ENCODE measurements around the gene SLC16A7. TPM values are rescaled to one million over a fixed set of nuclear protein-coding genes. Genes with fewer than 3 reads are reported as not detected.

Gene SLC16A7
- 38.5 TPM for total RNA-seq
- polyA plus RNA-seq, result 10 to 100 TPM; 20.8 to 25.4 (median 22.9) TPM

GRCh38 chr12:59595883-59596540, at the start of gene SLC16A7:
SLC16A7 (plus strand) TSS chr12:59596029; CDS start chr12:59704802, 108,773 bp downstream.
- no peaks in the 10 kb centered on the region for H3K9me3 ChIP-seq (ENCODE audit: control insufficient read depth in 2 of 2, low read length in 2 of 2)
- Mint-ChIP-seq H3K4me1 (peaks cover 33 to 60% (median 42%) of the 10 kb centered on the region in 4 donors), H3K27ac (peak within 1 kb of the TSS; percentile 98 to 99 (median 99)), H3K4me3 (peak within 1 kb of the TSS; percentile 92 to 99 (median 94)), H3K9me3 (no peaks in the 10 kb centered on the region), H3K36me3 (peaks cover 3% of the 10 kb centered on the region), H3K27me3 (peaks cover 4% of the 10 kb centered on the region)
- H3K27me3 ChIP-seq (ENCODE audit: control insufficient read depth, insufficient read depth, low read length), result no peaks in the 10 kb centered on the region
- peak within 1 kb of the TSS; percentile 87 for H3K27ac ChIP-seq (ENCODE audit: insufficient read depth, low read length, poor library complexity, severe bottlenecking)
- ATAC-seq (ENCODE audit: low read depth in 2 of 2) (peak; percentile 57 to 58), DNase-seq (peak; percentile 74 to 93 (median 81))
- H3K4me3 ChIP-seq (ENCODE audit: low read depth, low read length), result peak within 1 kb of the TSS; percentile 94
- no peaks in the 10 kb centered on the region for H3K36me3 ChIP-seq (ENCODE audit: control insufficient read depth, insufficient read depth, low read length)
- H3K4me1 ChIP-seq (ENCODE audit: control insufficient read depth, insufficient read depth, low read length, poor library complexity, severe bottlenecking), result peaks cover 26% of the 10 kb centered on the region

- no peaks in the 10 kb centered on the region for H3K36me3 Mint-ChIP-seq
- Histone ChIP-seq H3K27me3 (ENCODE audit: control insufficient read depth, insufficient read depth, low read length) (no peaks in the 10 kb centered on the region), H3K27ac (ENCODE audit: insufficient read depth, low read length, poor library complexity, severe bottlenecking) (no peak overlapping the region), H3K36me3 (ENCODE audit: control insufficient read depth, insufficient read depth, low read length) (no peaks in the 10 kb centered on the region), H3K9me3 (ENCODE audit: control insufficient read depth in 2 of 2, low read length in 2 of 2) (no peaks in the 10 kb centered on the region), H3K4me3 (ENCODE audit: low read depth, low read length) (no peak overlapping the region), H3K4me1 (ENCODE audit: control insufficient read depth, insufficient read depth, low read length, poor library complexity, severe bottlenecking) (no peaks in the 10 kb centered on the region)
- DNase-seq (peak in 1 of 3 donors; percentile 15), ATAC-seq (ENCODE audit: low read depth in 2 of 2) (no peak)
- no peak overlapping the region for H3K27ac Mint-ChIP-seq
- H3K9me3 Mint-ChIP-seq, result no peaks in the 10 kb centered on the region
- no peak overlapping the region for H3K4me3 Mint-ChIP-seq
- no peaks in the 10 kb centered on the region for H3K27me3 Mint-ChIP-seq
- peaks cover 0 to 7% (median 1%) of the 10 kb centered on the region in 4 donors for H3K4me1 Mint-ChIP-seq
Measured at GRCh38 chr12:59548930-59549329, 46.9 kb upstream of the SLC16A7 start.

- Histone ChIP-seq H3K27ac (ENCODE audit: insufficient read depth, low read length, poor library complexity, severe bottlenecking) (no peak overlapping the region), H3K4me1 (ENCODE audit: control insufficient read depth, insufficient read depth, low read length, poor library complexity, severe bottlenecking) (no peaks in the 10 kb centered on the region), H3K27me3 (ENCODE audit: control insufficient read depth, insufficient read depth, low read length) (no peaks in the 10 kb centered on the region), H3K4me3 (ENCODE audit: low read depth, low read length) (no peak overlapping the region), H3K36me3 (ENCODE audit: control insufficient read depth, insufficient read depth, low read length) (no peaks in the 10 kb centered on the region), H3K9me3 (ENCODE audit: control insufficient read depth in 2 of 2, low read length in 2 of 2) (no peaks in the 10 kb centered on the region)
- Mint-ChIP-seq H3K27ac (no peak overlapping the region), H3K36me3 (no peaks in the 10 kb centered on the region), H3K4me3 (no peak overlapping the region), H3K9me3 (peaks cover 0 to 3% (median 0%) of the 10 kb centered on the region in 7 donors), H3K27me3 (no peaks in the 10 kb centered on the region), H3K4me1 (no peaks in the 10 kb centered on the region)
- no peak for DNase-seq
- ATAC-seq (ENCODE audit: low read depth in 2 of 2), result no peak
Measured at GRCh38 chr12:59559696-59560095, 36.1 kb upstream of the SLC16A7 start.

GRCh38 chr12:59570145-59570544, 25.7 kb upstream of the SLC16A7 start:
- DNase-seq (no peak), ATAC-seq (ENCODE audit: low read depth in 2 of 2) (no peak)
- no peaks in the 10 kb centered on the region for H3K4me1 ChIP-seq (ENCODE audit: control insufficient read depth, insufficient read depth, low read length, poor library complexity, severe bottlenecking)
- Mint-ChIP-seq H3K9me3 (peaks cover 0 to 3% (median 0%) of the 10 kb centered on the region in 7 donors), H3K36me3 (no peaks in the 10 kb centered on the region), H3K27ac (no peak overlapping the region), H3K27me3 (peaks cover 10% of the 10 kb centered on the region), H3K4me1 (peaks cover 0 to 4% (median 2%) of the 10 kb centered on the region in 4 donors), H3K4me3 (no peak overlapping the region)
- no peak overlapping the region for H3K27ac ChIP-seq (ENCODE audit: insufficient read depth, low read length, poor library complexity, severe bottlenecking)
- H3K9me3 ChIP-seq (ENCODE audit: control insufficient read depth in 2 of 2, low read length in 2 of 2), result no peaks in the 10 kb centered on the region
- H3K36me3 ChIP-seq (ENCODE audit: control insufficient read depth, insufficient read depth, low read length), result no peaks in the 10 kb centered on the region
- H3K27me3 ChIP-seq (ENCODE audit: control insufficient read depth, insufficient read depth, low read length), result peaks cover 3% of the 10 kb centered on the region
- no peak overlapping the region for H3K4me3 ChIP-seq (ENCODE audit: low read depth, low read length)

GRCh38 chr12:59574406-59574805, 21.4 kb upstream of the SLC16A7 start:
- H3K36me3 Mint-ChIP-seq, result no peaks in the 10 kb centered on the region
- no peak overlapping the region for H3K27ac Mint-ChIP-seq
- Histone ChIP-seq H3K27me3 (ENCODE audit: control insufficient read depth, insufficient read depth, low read length) (no peaks in the 10 kb centered on the region), H3K9me3 (ENCODE audit: control insufficient read depth in 2 of 2, low read length in 2 of 2) (no peaks in the 10 kb centered on the region), H3K4me1 (ENCODE audit: control insufficient read depth, insufficient read depth, low read length, poor library complexity, severe bottlenecking) (peaks cover 16% of the 10 kb centered on the region), H3K27ac (ENCODE audit: insufficient read depth, low read length, poor library complexity, severe bottlenecking) (no peak overlapping the region), H3K36me3 (ENCODE audit: control insufficient read depth, insufficient read depth, low read length) (no peaks in the 10 kb centered on the region), H3K4me3 (ENCODE audit: low read depth, low read length) (no peak overlapping the region)
- ATAC-seq (ENCODE audit: low read depth in 2 of 2), result no peak
- H3K4me1 Mint-ChIP-seq, result peaks cover 17 to 33% (median 26%) of the 10 kb centered on the region in 4 donors
- peak in 1 of 3 donors; percentile 14 for DNase-seq
- H3K9me3 Mint-ChIP-seq, result peaks cover 0 to 3% (median 0%) of the 10 kb centered on the region in 7 donors
- peaks cover 11% of the 10 kb centered on the region for H3K27me3 Mint-ChIP-seq
- no peak overlapping the region for H3K4me3 Mint-ChIP-seq

- no peak overlapping the region for H3K4me3 Mint-ChIP-seq
- no peaks in the 10 kb centered on the region for H3K36me3 Mint-ChIP-seq
- H3K27me3 Mint-ChIP-seq, result peaks cover 17% of the 10 kb centered on the region
- Histone ChIP-seq H3K9me3 (ENCODE audit: control insufficient read depth in 2 of 2, low read length in 2 of 2) (no peaks in the 10 kb centered on the region), H3K4me1 (ENCODE audit: control insufficient read depth, insufficient read depth, low read length, poor library complexity, severe bottlenecking) (peaks cover 16% of the 10 kb centered on the region), H3K4me3 (ENCODE audit: low read depth, low read length) (no peak overlapping the region), H3K36me3 (ENCODE audit: control insufficient read depth, insufficient read depth, low read length) (no peaks in the 10 kb centered on the region), H3K27me3 (ENCODE audit: control insufficient read depth, insufficient read depth, low read length) (no peaks in the 10 kb centered on the region), H3K27ac (ENCODE audit: insufficient read depth, low read length, poor library complexity, severe bottlenecking) (no peak overlapping the region)
- no peak overlapping the region for H3K27ac Mint-ChIP-seq
- H3K9me3 Mint-ChIP-seq, result peaks cover 0 to 3% (median 0%) of the 10 kb centered on the region in 7 donors
- peaks cover 18 to 37% (median 30%) of the 10 kb centered on the region in 4 donors for H3K4me1 Mint-ChIP-seq
- no peak for ATAC-seq (ENCODE audit: low read depth in 2 of 2)
- DNase-seq, result no peak
Measured at GRCh38 chr12:59575826-59576225, 20.0 kb upstream of the SLC16A7 start.

GRCh38 chr12:59578254-59578653, 17.6 kb upstream of the SLC16A7 start:
- Histone ChIP-seq H3K4me1 (ENCODE audit: control insufficient read depth, insufficient read depth, low read length, poor library complexity, severe bottlenecking) (peaks cover 16% of the 10 kb centered on the region), H3K4me3 (ENCODE audit: low read depth, low read length) (peak overlapping the region; percentile 53)
- peak in 2 of 3 donors; percentile 29 to 65 for DNase-seq

GRCh38 chr12:59579631-59580030, 16.2 kb upstream of the SLC16A7 start:
- Mint-ChIP-seq H3K27ac (no peak overlapping the region), H3K4me3 (no peak overlapping the region), H3K36me3 (no peaks in the 10 kb centered on the region), H3K4me1 (peaks cover 18 to 33% (median 30%) of the 10 kb centered on the region in 4 donors), H3K27me3 (peaks cover 22% of the 10 kb centered on the region), H3K9me3 (peaks cover 0 to 3% (median 0%) of the 10 kb centered on the region in 7 donors)
- Histone ChIP-seq H3K4me1 (ENCODE audit: control insufficient read depth, insufficient read depth, low read length, poor library complexity, severe bottlenecking) (peaks cover 16% of the 10 kb centered on the region), H3K4me3 (ENCODE audit: low read depth, low read length) (no peak overlapping the region), H3K27ac (ENCODE audit: insufficient read depth, low read length, poor library complexity, severe bottlenecking) (no peak overlapping the region), H3K27me3 (ENCODE audit: control insufficient read depth, insufficient read depth, low read length) (no peaks in the 10 kb centered on the region), H3K36me3 (ENCODE audit: control insufficient read depth, insufficient read depth, low read length) (no peaks in the 10 kb centered on the region), H3K9me3 (ENCODE audit: control insufficient read depth in 2 of 2, low read length in 2 of 2) (no peaks in the 10 kb centered on the region)
- DNase-seq (no peak), ATAC-seq (ENCODE audit: low read depth in 2 of 2) (no peak)

More at GRCh38 chr12:59578254-59578653, 17.6 kb upstream of the SLC16A7 start:
- Mint-ChIP-seq H3K36me3 (no peaks in the 10 kb centered on the region), H3K27me3 (peaks cover 17% of the 10 kb centered on the region), H3K4me1 (peaks cover 18 to 37% (median 32%) of the 10 kb centered on the region in 4 donors), H3K9me3 (peaks cover 0 to 3% (median 0%) of the 10 kb centered on the region in 7 donors), H3K27ac (peak overlapping the region in 1 of 3 donors; percentile 1), H3K4me3 (peak overlapping the region in 3 of 4 donors; percentile 3 to 23 (median 11))
- H3K36me3 ChIP-seq (ENCODE audit: control insufficient read depth, insufficient read depth, low read length), result no peaks in the 10 kb centered on the region
- peak; percentile 65 to 67 for ATAC-seq (ENCODE audit: low read depth in 2 of 2)
- H3K27ac ChIP-seq (ENCODE audit: insufficient read depth, low read length, poor library complexity, severe bottlenecking), result no peak overlapping the region
- H3K27me3 ChIP-seq (ENCODE audit: control insufficient read depth, insufficient read depth, low read length), result no peaks in the 10 kb centered on the region
- no peaks in the 10 kb centered on the region for H3K9me3 ChIP-seq (ENCODE audit: control insufficient read depth in 2 of 2, low read length in 2 of 2)

Data from CD4-positive, CD25-positive, alpha-beta regulatory T cell (primary cell).